ENCODE data around the gene DUSP16.

Gene DUSP16

DNA sequence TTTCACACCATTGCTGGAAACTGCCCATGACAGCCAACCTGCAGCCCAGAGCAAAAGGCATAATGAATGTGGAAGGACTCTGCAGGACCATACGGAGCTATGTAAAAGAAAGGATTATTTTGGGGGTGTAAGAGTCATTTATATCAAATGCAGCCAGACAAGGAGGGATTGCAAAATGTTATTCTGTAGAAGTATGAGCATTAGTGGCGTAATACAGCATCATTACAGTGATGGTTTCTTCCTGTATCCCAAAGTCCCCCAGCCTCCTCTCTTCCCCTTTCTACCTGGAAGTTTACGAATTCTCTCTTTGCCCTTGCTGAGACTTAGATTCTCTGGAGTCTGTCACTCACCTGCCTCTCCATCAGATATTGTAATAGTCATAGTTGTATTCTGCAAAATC, 115.9 kb downstream of the DUSP16 start:
- in situ Hi-C loops (cut with HindIII; ENCODE audit: low sequenced_read_pairs), result no loop called here

DNA sequence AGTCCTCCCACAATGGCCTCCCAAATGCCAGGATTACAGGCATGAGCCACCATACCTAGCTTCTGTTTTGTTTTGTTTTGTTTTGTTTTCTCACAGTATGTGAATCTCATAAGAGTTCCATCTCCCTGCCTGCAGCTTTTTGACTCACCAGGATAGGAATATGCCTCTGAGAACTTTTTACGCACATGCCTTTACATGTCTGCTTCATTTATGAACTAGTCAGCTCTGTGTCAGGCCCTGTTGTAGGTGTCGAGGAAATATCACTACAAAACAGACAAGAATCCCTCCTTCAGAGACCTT, 116.8 kb downstream of the DUSP16 start:
- in situ Hi-C loops (cut with HindIII; ENCODE audit: low sequenced_read_pairs), result no loop called here

DNA sequence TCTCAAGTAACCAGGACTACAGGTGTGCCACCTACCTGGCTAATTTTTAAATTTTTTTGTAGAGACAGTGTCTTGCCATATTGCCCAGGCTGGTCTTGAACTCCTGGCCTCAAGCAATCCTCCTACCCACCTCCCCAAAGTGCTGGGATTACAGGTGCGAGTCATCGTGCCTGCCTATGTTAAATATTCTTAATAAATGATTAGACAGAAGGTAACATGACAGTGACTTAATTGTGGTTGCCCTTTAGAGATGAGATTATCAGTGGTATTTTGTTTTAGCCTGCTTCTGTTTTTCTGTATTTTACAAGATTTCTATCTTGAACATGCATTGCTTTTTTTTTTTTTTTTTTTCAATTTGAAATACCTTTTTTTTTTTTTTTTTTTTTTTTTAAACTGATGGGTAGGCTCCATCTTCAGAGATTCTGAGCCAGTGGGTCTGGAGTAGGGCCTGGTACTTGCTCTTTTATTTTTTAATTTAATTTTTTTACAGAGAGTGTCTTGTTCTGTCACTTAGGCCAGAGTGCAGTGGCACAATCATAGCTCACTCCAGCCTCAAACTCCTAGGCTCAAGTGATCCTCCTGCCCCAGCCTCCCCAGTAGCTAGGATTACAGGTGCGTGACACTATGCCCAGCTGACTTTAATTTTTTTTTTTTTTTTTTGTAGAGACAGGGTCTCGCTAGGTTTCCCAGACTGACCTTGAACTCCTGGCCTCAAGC, 117.3 kb downstream of the DUSP16 start:
- in situ Hi-C loops (cut with HindIII; ENCODE audit: low sequenced_read_pairs), result no loop called here

DNA sequence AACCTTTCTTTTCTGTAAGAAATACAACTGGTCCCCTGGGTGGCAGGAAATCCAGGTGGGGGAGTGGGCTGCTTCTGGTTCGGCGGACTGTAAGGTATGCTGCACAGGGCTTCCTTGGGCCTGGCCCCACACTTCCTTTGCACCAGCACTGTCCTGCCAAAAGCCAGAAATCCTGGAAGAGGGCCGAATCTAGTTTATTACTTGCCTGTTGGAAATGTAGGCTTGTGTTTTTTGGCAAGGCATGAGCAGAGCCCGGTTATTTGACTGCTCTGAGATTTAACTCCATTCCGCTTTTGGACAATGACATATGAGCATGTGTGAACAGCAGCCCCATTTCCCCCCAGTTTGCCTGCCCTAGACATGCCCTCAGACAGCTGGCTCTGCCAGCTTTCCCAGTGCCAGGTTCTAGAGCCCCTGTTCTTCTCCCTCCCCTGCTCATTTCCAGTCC, 119.2 kb downstream of the DUSP16 start:
- in situ Hi-C loops (cut with HindIII; ENCODE audit: low sequenced_read_pairs), result loop anchor here (5.0 kb wide), 2 partner anchors 56 to 94 kb away; no protein-coding TSS in a partner anchor

DNA sequence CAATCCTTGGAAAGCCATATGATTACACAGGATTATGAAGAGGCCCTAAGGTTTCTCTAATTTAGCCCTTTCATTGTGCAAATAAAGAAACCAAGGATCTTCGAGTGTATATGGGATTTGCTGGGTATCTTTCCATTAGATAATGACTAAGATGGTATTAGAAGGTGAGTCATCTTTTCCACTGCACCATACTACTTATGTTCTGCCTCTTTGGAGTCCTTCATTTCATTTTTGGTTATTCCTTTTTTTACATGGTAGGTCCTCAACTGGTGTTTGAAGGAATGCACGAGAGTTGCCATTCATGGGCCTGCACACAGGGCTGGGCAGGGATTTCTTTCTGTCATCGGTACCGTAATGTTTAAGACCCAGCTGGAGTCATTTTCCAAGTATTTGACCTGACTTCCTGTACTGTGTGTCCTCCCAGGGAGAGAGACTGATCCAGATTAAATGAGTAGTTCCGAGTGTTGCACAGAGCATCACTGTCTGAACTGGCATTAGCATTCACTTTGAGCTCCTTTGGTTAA, 120.1 kb downstream of the DUSP16 start:
- in situ Hi-C loops (cut with HindIII; ENCODE audit: low sequenced_read_pairs), result loop anchor here (5.0 kb wide), 2 partner anchors 55 to 95 kb away; no protein-coding TSS in a partner anchor

DNA sequence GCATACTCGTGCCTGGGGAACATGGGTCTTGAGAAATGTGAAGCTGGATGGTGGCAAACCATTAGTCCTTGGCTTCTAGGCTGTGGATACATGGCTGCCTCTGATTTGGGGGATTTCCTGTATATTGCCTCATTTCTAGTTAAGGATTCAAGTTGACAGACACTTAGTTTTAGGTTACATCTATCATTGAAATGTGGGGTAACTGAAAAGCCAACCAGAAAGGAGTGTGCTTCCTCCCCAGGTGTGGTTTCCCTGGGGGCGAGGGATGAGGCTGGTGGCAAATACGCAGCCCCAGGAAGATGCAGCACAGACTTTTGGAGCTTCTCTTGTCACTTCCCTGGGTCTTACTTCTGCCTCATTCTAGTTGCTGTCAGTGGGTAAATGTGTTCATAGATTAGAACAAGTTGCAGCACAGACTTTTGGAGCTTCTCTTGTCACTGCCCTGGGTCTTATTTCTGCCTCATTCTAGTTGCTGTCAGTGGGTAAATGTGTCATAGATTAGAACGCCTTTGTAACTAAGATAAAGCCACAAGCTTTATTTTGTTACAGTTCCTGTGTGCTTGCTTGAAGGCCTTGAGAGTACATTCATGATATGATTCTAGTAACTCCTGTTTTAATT, 120.7 kb downstream of the DUSP16 start:
- in situ Hi-C loops (cut with HindIII; ENCODE audit: low sequenced_read_pairs), result loop anchor here (5.0 kb wide), 2 partner anchors 55 to 95 kb away; no protein-coding TSS in a partner anchor

DNA sequence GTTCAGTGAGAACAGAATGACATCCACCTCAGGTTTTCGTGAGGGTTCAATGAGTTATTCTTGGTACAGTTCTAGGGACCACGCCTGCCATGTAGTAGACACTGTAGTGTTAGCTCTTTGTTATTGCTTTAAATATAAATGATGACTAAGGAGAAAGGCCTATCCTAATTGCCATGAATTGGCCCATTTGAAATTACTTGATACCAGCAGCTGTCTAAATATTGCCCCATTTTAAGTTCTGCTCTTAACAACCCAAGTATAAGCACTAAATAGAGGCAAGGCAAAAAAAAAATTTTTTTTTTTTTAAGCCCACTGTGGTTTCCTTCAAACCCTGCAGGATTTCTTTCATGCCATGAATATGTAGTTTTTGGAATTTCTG, 121.2 kb downstream of the DUSP16 start:
- in situ Hi-C loops (cut with HindIII; ENCODE audit: low sequenced_read_pairs), result loop anchor here (5.0 kb wide), 2 partner anchors 54 to 96 kb away; no protein-coding TSS in a partner anchor

DNA sequence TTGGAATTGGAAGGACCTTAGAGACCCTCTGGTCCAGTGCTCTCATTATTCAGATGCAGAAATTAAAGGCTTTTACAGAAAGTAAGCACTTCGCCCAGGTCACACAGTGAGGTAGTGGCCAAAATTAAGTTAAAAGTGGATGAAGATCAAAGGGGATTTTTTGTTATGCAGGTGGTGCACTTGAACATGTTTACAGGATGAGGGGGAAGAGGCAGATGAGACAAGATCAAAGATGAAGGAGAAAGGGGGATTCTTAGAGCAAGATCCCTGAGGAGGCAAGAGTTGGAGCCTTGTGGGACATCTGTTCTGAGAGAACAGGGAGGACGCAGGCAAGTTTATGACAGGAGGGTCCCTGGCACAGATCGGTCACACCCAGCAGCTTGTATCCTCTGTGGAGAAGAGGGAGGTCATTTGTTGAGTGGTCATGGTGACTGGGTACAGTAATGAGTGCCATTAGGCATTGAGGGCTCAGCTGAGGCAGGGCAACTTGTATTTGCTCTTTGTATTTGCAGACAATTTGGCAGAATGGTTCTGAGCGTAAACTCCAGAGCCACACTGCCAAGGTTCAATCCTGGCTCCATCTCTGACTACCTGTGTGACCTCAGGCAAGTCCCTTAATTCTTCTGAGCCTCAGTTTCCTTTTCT, 121.8 kb downstream of the DUSP16 start:
- in situ Hi-C loops (cut with HindIII; ENCODE audit: low sequenced_read_pairs), result loop anchor here (5.0 kb wide), 2 partner anchors 54 to 96 kb away; no protein-coding TSS in a partner anchor

DNA sequence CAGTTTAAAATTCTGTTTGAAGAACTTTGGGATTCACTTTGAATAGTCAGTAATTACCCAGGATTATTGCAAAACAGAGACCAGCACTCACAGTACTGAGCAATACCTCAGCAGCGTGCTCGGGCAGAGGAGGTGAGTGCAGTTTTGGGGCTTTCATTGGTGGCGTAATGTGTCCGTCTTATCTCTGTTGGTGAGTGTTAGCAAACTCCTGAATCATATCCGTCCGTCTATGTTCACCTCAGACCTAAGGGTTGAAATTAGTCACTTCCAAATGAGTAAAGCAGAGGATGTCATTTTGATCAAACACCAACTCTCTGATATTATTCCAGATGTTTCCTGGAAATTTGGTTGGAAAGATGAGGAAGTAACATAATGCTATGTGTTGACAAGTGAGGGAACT, 123.0 kb downstream of the DUSP16 start:
- in situ Hi-C loops (cut with HindIII; ENCODE audit: low sequenced_read_pairs), result loop anchor here (5.0 kb wide), 2 partner anchors 52 to 98 kb away; no protein-coding TSS in a partner anchor

DNA sequence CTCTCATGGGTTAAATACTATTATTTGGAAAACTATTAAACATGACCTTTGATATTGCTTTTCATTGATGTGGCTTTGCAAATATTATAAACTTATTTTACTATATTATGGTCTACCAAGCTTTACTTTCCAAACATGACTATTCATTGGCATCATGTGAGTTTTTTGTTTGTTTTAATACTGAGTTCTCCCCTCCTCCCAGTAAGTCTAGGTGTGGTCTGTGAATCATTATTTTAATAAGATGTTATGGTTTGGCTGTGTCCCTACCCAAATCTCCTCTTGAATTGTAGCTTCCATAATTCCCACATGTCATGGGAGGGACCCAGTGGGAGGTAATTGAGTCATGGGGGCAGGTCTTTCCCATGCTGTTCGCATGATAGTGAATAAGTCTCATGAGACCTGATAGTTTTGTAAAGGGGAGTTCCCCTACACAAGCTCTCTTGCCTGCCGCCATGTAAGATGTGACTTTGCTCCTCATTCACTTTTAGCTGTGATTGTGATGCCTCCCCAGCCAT, 125.8 kb downstream of the DUSP16 start:
- in situ Hi-C loops (cut with HindIII; ENCODE audit: low sequenced_read_pairs), result no loop called here

DNA sequence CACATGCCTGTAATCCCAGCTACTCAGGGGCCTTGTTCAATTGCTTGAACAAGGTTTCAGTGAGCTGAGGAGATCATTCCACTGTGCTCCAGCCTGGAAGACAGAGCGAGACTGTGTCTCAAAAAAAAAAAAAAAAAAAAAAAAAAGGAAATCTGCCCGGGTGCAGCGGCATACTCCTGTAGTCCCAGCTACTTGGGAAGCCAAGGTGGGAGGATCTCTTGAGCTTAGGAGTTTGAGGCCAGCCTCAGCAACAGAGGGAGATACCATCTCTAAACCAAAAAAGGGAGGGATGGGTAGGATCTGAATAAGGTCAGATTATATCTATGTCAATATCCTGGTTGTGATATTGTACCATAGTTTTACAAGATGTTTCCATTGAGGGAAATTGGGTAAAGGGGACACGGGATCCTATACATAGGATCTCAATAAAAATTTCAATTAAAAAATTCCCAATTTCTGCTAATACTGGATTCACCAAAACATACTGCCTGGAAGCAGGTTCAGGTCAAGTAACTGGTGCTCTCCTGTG, 129.4 kb downstream of the DUSP16 start:
- in situ Hi-C loops (cut with HindIII; ENCODE audit: low sequenced_read_pairs), result no loop called here

DNA sequence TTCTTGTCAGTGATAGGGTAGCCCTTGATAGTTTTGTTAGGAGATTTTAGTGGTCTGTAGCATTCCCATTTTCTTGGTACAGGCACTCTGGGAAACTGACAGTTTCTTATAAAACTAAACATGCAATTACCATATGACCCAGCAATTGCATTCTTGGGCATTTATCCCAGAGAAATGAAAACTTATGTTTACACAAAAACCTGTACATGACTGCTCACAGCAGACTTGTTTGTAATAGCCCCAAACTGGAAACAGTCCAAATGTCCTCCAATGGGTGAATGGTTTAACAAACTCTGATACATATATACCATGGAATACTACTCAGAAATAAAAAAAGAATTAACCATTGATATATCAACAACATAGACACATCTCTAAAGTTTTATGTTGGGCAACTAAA, 130.3 kb downstream of the DUSP16 start:
- in situ Hi-C loops (cut with HindIII; ENCODE audit: low sequenced_read_pairs), result no loop called here

DNA sequence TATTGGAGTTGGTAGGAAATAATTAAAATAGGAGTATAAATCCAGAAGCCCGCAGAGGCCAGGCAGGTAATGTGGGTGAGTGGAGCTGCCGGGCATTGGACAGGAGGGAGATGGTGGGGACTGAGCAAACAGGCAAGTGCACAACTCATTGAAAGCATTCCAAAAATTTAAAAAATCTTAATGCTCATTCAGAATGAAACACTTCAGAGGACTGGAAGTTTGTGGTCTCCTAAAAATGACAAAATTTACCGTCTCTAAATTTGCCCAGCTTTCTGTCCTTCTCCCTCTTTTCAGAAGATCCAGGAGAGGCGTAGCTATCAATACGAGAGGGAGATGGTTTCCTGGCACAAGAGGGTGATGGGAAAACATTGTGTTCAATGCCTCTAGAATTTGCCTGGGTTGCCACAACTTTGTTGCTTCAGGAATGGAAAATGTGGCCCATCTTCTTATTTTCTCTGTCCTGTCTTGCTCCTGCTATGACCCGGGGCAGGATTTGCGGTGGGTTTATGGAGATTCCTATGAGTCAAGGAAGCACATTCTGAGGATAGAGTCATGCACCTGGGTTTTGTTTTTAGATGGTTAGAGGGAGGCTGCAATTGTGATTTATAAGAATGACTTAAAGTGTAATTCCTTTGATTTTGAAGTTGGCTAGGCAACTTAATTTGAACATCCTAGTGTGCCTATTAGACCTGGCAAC, 133.6 kb downstream of the DUSP16 start:
- in situ Hi-C loops (cut with HindIII; ENCODE audit: low sequenced_read_pairs), result no loop called here

DNA sequence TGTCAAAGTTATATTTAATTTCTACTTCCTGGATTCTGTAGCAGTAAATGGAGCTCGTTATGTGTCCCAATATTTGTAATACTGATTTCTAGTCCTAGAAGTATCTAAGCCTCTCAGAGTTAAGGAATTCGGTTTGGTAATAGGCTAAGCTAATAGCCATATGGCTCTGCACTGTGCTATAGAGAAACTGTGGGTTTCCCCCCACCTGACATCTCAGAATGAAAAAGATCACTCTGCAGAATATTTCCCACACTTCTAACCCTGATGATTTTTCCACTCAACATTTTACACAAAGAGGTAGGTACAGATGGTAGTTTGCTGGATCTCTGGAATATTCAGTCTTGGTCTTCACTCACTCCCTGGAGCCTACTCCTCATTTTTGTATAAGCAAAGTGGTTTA, 134.6 kb downstream of the DUSP16 start:
- in situ Hi-C loops (cut with HindIII; ENCODE audit: low sequenced_read_pairs), result no loop called here

DNA sequence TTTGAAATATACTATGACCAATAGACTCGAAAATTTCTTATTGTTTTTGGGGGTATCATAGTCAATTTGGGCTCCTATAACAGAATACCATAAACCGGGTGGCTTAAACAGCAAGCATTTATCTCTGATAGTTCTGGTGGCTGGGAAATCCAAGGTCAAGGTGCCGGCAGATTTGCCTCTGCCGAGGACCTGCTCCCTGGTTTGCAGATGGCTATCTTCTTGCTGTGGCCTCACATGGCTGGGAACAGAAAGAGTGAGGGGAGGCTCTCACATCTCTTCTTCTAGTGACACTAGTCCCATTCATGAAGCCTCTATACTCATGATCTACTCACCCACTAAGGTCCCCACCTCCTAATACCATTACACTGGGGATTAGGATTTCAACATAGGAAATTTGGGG, 135.1 kb downstream of the DUSP16 start:
- in situ Hi-C loops (cut with HindIII; ENCODE audit: low sequenced_read_pairs), result no loop called here

DNA sequence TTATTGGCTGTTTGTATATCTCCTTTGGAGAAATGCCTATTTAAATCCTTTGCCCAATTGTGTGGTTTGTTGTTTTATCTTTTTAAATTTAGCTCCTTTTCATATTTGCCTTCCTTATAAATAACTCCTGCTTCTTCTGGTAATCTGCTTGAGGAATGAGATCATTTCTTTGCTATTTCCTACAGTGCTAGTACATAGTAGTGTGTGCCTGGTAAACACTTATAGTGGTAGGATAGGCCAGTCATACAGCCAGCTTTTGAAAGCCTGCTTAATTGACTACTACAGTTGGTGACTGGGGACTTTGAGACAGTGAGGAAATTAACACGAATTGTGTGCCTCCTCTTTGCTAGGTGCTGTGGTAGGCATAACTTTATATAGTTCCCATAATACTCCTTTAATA, 137.0 kb downstream of the DUSP16 start:
- in situ Hi-C loops (cut with HindIII; ENCODE audit: low sequenced_read_pairs), result no loop called here

DNA sequence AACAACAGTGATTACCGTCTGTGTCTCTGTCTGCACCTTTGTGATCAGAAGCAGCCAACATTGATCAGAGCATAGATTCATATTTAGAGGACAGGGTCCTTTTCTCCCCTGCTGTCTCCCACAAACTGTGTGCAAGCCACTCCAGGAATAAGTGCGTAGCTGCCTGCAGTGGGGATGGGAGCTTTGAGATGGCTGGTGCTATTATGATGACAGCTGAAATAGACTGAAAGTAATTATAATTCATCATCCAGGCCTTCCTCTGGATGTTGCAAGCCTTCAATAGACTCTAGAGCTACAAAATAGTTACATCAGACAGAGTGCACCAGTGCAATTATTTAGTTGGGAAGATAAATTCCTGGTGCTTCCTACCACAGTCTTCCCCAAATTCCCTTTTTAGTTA, 137.7 kb downstream of the DUSP16 start:
- in situ Hi-C loops (cut with HindIII; ENCODE audit: low sequenced_read_pairs), result no loop called here

All from DLD1 (cell line).